B cell (primary cell): ENCODE measurements around the gene MTHFD2L. TPM values are rescaled to one million over a fixed set of nuclear protein-coding genes. Genes with fewer than 3 reads are reported as not detected.

ENCODE experiments used
- ATAC-seq: fragments of 200-7000 bp; cut with Tn5 transposase; one replicate; pipeline ENCODE4 v1.10.0; 2021; ENCODE audit warnings: low read depth, mild to moderate bottlenecking, moderate number of reproducible peaks, moderate library complexity
- CTCF ChIA-PET: fragments of 350-600 bp; sonication (Branson Sonifier 250); formaldehyde crosslinking; loops from one replicate; lab custom pipeline; 2021; ENCODE audit warnings: antibody characterized with exemption, inconsistent platforms; lab: Charles Lee
- POLR2A ChIA-PET: fragments of 350-600 bp; sonication (Branson Sonifier 250); formaldehyde crosslinking; loops from one replicate; lab custom pipeline; 2021; ENCODE audit warnings: antibody characterized with exemption; lab: Charles Lee
- DNase-seq: peaks from one replicate; pipeline ENCODE4 v3.0.0; 2013
- H2AFZ ChIP-seq: 2 replicates; pipeline ENCODE4 v1.6.1; 2012; ENCODE audit warnings: mild to moderate bottlenecking, low read depth, low read length; ENCODE audit not compliant: insufficient read depth, poor library complexity, severe bottlenecking
- H3K27ac ChIP-seq, 2 donors: 1 replicate in 1 of 2; 2 replicates in 1 of 2; pipeline ENCODE4 v1.5.1; 2012 to 2013; ENCODE audit warnings: low read length in 2 of 2, mild to moderate bottlenecking in 2 of 2, moderate library complexity in 1 of 2
- H3K27me3 ChIP-seq, 4 experiments: fragments of 200-600 bp in 1 of 4; sonication (generic) in 1 of 4; replicated peaks in 1 of 4; 1 replicate in 2 of 4; 2 replicates in 2 of 4; pipeline versions ENCODE4 v1.6.1 to v1.7.0; 2013 to 2016; ENCODE audit warnings: low read length in 3 of 4, mild to moderate bottlenecking in 2 of 4, mixed read lengths in 1 of 4, moderate library complexity in 1 of 4; ENCODE audit not compliant: insufficient read depth in 4 of 4, control insufficient read depth in 3 of 4; ENCODE audit errors: control extremely low read depth in 1 of 4
- H3K36me3 ChIP-seq, 2 experiments: replicated peaks in 1 of 2; 1 replicate in 1 of 2; 2 replicates in 1 of 2; pipeline versions ENCODE4 v1.6.1 to v1.7.1; 2013; ENCODE audit warnings: low read length in 1 of 2; ENCODE audit not compliant: insufficient read depth in 2 of 2, control insufficient read depth in 1 of 2; ENCODE audit errors: control extremely low read depth in 1 of 2, extremely low read depth in 1 of 2
- H3K4me1 ChIP-seq, 2 donors: fragments of 200-600 bp in 1 of 2; sonication (generic) in 1 of 2; 1 replicate in 1 of 2; 2 replicates in 1 of 2; pipeline versions ENCODE4 v1.5.1 to v1.6.1; 2013 to 2017; ENCODE audit warnings: low read length in 2 of 2; ENCODE audit not compliant: control insufficient read depth in 2 of 2, insufficient read depth in 2 of 2
- H3K4me2 ChIP-seq: replicated peaks from 2 replicates; pipeline ENCODE3; 2012; ENCODE audit warnings: mild to moderate bottlenecking, low read depth, low read length; ENCODE audit not compliant: poor library complexity, severe bottlenecking
- H3K4me3 ChIP-seq, 5 experiments: fragments of 200-600 bp in 1 of 5; sonication (generic) in 1 of 5; 1 replicate in 3 of 5; 2 replicates in 2 of 5; pipeline versions ENCODE4 v1.5.1 to v1.7.0; 2011 to 2016; ENCODE audit warnings: low read length in 4 of 5, mild to moderate bottlenecking in 4 of 5, low read depth in 2 of 5, control low read depth in 1 of 5, moderate library complexity in 1 of 5; ENCODE audit not compliant: insufficient read depth in 1 of 5; ENCODE audit errors: control extremely low read depth in 1 of 5, extremely low read depth in 1 of 5
- H3K79me2 ChIP-seq: fragments of 200-600 bp; sonication (generic); one replicate; pipeline ENCODE4 v1.6.0; 2016; ENCODE audit warnings: low read length; ENCODE audit not compliant: control insufficient read depth, insufficient read depth
- H3K9ac ChIP-seq: fragments of 200-600 bp; sonication (generic); 2 replicates; pipeline ENCODE4 v1.6.1; 2017; ENCODE audit warnings: mild to moderate bottlenecking, low read length, moderate library complexity
- H3K9me3 ChIP-seq, 3 donors: one replicate each; pipeline versions ENCODE4 v1.6.1 to v1.7.1; 2013; ENCODE audit warnings: low read length in 2 of 3; ENCODE audit not compliant: control insufficient read depth in 2 of 3, insufficient read depth in 1 of 3; ENCODE audit errors: control extremely low read depth in 1 of 3
- H4K20me1 ChIP-seq: 2 replicates; pipeline ENCODE4 v1.6.0; 2012; ENCODE audit warnings: mild to moderate bottlenecking, low read length; ENCODE audit not compliant: insufficient read depth, control insufficient read depth, poor library complexity, severe bottlenecking
- H3K27ac Mint-ChIP-seq: one replicate; pipeline ENCODE4 v1.8.0; 2021; ENCODE audit warnings: mixed read lengths
- H3K27me3 Mint-ChIP-seq: one replicate; pipeline ENCODE4 v1.8.0; 2021; ENCODE audit warnings: mixed read lengths
- H3K4me1 Mint-ChIP-seq: one replicate; pipeline ENCODE4 v1.8.0; 2021; ENCODE audit warnings: mixed read lengths
- H3K4me3 Mint-ChIP-seq: one replicate; pipeline ENCODE4 v1.8.0; 2021; ENCODE audit warnings: mixed read lengths
- H3K9me3 Mint-ChIP-seq: one replicate; pipeline ENCODE4 v1.8.0; 2022; ENCODE audit warnings: mixed read lengths; ENCODE audit not compliant: insufficient read depth
- EZH2 ChIP-seq: IDR thresholded peaks from 2 replicates; pipeline ENCODE4 v1.6.1; 2012; ENCODE audit warnings: borderline replicate concordance, low read depth, mild to moderate bottlenecking, moderate library complexity, low read length; ENCODE audit not compliant: insufficient read depth, poor library complexity, severe bottlenecking
- WGBS: methylation state at CpG from one replicate; pipeline ENCODE4 v1.1.5; 2013; ENCODE audit warnings: missing lambda C conversion rate; ENCODE audit not compliant: insufficient coverage; 5-methylcytosine and 5-hydroxymethylcytosine counted together
- intact Hi-C: fragments of 100-400 bp; cut with micrococcal nuclease; formaldehyde crosslinking; loops from one replicate; pipeline ENCODE4 v1.10.0; 2022
- polyA plus RNA-seq: library from polyadenylated mRNA; depleted of rRNA; stranded (reverse); fragments of >200 nt; gene quantifications from 2 replicates; pipeline ENCODE4 v1.2.3, GENCODE V29; 2012
- total RNA-seq, 2 donors: library from RNA; stranded (reverse); fragments of 120-200 nt in 1 of 2; gene quantifications; 1 replicate in 1 of 2; 2 replicates in 1 of 2; pipeline versions ENCODE4 v1.2.3 to v1.2.4, GENCODE V29; 2013 to 2022
- TF ChIP-seq, protein P1 (sequence below): fragments of 200-600 bp; IDR thresholded peaks from one replicate; pipeline ENCODE4 v1.8.0; 2022; ENCODE audit warnings: antibody characterized with exemption, mild to moderate bottlenecking

Gene MTHFD2L
- total and polyA plus RNA-seq, 2 donors (not counting 1 experiment from before 2014, with no cell fraction given): 5.5 to 12.6 TPM

DNA sequence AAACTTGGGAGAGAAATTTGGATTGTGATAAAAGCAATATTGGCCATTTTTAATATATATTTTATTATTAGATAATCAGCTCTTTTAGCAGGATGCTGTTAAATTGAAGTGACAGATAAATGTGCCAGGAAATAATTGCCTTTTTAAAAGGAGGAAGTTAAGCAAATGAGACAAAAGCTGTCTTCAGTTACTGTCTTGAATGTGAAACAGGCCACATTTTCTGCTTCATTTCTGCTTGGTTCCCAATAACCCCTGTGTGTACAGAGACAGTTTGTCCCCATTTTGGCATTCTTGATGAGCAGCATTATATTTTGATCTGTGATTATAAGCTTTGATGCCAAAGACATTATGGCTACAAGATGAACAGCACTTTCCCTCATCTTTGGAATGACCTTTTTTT is 151.3 kb downstream of the MTHFD2L start:
- no peak overlapping the region for H3K4me3 Mint-ChIP-seq
- Histone ChIP-seq H3K36me3 (no peaks in the 10 kb centered on the region), H3K27me3 (no peaks in the 10 kb centered on the region), H3K27ac (no peak overlapping the region), H3K79me2 (no peaks in the 10 kb centered on the region), H4K20me1 (no peaks in the 10 kb centered on the region), H3K4me1 (peaks cover 3 to 4% of the 10 kb centered on the region in 2 donors), H3K4me2 (no peak overlapping the region), H2AFZ (peak overlapping the region; percentile 41), H3K4me3 (no peak overlapping the region), H3K9me3 (no peaks in the 10 kb centered on the region), H3K9ac (no peak overlapping the region)
- H3K9me3 Mint-ChIP-seq: no peaks in the 10 kb centered on the region
- H3K27ac Mint-ChIP-seq: no peak overlapping the region
- ATAC-seq (no peak), DNase-seq (peak; percentile 4)
- CTCF ChIA-PET: interaction anchor here (0.9 to 3.2 kb wide), 4 partner anchors 81 to 123 kb away, joined by 3 to 8 read pairs (median 6); no protein-coding TSS in a partner anchor
- H3K4me1 Mint-ChIP-seq: peaks cover 7% of the 10 kb centered on the region
- TF ChIP-seq, protein P1, sequence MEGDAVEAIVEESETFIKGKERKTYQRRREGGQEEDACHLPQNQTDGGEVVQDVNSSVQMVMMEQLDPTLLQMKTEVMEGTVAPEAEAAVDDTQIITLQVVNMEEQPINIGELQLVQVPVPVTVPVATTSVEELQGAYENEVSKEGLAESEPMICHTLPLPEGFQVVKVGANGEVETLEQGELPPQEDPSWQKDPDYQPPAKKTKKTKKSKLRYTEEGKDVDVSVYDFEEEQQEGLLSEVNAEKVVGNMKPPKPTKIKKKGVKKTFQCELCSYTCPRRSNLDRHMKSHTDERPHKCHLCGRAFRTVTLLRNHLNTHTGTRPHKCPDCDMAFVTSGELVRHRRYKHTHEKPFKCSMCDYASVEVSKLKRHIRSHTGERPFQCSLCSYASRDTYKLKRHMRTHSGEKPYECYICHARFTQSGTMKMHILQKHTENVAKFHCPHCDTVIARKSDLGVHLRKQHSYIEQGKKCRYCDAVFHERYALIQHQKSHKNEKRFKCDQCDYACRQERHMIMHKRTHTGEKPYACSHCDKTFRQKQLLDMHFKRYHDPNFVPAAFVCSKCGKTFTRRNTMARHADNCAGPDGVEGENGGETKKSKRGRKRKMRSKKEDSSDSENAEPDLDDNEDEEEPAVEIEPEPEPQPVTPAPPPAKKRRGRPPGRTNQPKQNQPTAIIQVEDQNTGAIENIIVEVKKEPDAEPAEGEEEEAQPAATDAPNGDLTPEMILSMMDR: no peak
- TF ChIP-seq EZH2: no peak
- POLR2A ChIA-PET: no interaction called here
- no peaks in the 10 kb centered on the region for H3K27me3 Mint-ChIP-seq
- intact Hi-C loops: no loop called here

DNA sequence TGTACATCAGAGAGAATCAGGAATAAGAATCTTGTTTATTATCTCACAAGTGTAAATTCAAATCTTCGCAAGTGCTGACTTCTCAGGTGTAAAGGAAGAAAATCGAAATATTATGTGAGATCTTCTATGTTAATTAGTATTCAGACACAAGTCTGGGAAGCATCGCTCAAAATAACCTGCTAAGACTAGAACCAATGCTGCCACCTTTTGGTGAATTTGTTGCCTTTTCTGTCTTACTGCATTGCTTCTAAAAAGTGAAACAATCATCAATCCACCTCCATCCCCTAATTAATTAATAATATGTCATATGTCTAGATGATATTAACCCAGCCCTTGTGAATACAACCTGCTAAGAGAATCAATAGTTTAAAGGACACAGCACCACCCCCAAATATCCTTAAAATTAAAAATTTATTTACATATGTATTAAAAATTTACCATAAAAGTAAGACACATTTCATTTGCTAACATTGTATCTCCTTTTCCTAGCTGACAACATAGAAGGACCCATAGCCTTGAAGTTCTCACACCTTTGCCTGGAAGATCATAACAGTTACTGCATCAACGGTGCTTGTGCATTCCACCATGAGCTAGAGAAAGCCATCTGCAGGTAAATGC is 153.9 kb downstream of the MTHFD2L start:
- no peaks in the 10 kb centered on the region for H3K27me3 ChIP-seq
- H3K27me3 Mint-ChIP-seq: no peaks in the 10 kb centered on the region
- no peak overlapping the region for H3K9ac ChIP-seq
- DNase-seq: peak; percentile 60
- no peaks in the 10 kb centered on the region for H3K79me2 ChIP-seq
- no peak overlapping the region for H3K4me3 ChIP-seq
- TF ChIP-seq, protein P1: peak; percentile 74
- TF ChIP-seq EZH2: no peak
- no peak overlapping the region for H3K4me3 Mint-ChIP-seq
- H3K9me3 ChIP-seq: no peaks in the 10 kb centered on the region
- H3K4me1 ChIP-seq: peaks cover 3 to 4% of the 10 kb centered on the region in 2 donors
- ChIA-PET CTCF (interaction anchor here (0.8 to 1.6 kb wide), 6 partner anchors 83 to 127 kb away, joined by 3 to 7 read pairs (median 4); no protein-coding TSS in a partner anchor), POLR2A (no interaction called here)
- no peak for ATAC-seq
- no peaks in the 10 kb centered on the region for H3K9me3 Mint-ChIP-seq
- H4K20me1 ChIP-seq: no peaks in the 10 kb centered on the region
- WGBS: 0% methylated on average over 1 of the region's 4 CpGs
- H3K27ac Mint-ChIP-seq: no peak overlapping the region
- H3K4me1 Mint-ChIP-seq: peaks cover 7% of the 10 kb centered on the region
- no peak overlapping the region for H3K27ac ChIP-seq
- H3K36me3 ChIP-seq: no peaks in the 10 kb centered on the region
- intact Hi-C loops: loop anchor here (1.0 kb wide), 1 partner anchor 123 kb away; no protein-coding TSS in a partner anchor
- H3K4me2 ChIP-seq: no peak overlapping the region
- no peak overlapping the region for H2AFZ ChIP-seq
